Pancreas (tissue), 10 donors: ENCODE measurements around the gene NINJ1. TPM values are rescaled to one million over a fixed set of nuclear protein-coding genes. Genes with fewer than 3 reads are reported as not detected.

Experiments
- ATAC-seq, 4 donors: fragments of 200-7000 bp; cut with Tn5 transposase; one replicate each; pipeline versions ENCODE4 v1.8.0 to v1.9.1; 2020; ENCODE audit warnings: mild to moderate bottlenecking in 4 of 4, moderate library complexity in 4 of 4
- DNase-seq, 6 donors: peaks; one replicate each; pipeline ENCODE4 v3.0.0-alpha.2; 2020
- FAIRE-seq: peaks from 2 replicates; lab custom pipeline; 2012; peaks lifted over from hg19 to GRCh38; lab: Jason Lieb, UNC
- H3K27ac ChIP-seq, 4 donors: fragments of 200-600 bp; sonication (generic); 1 replicate in 3 of 4; 2 replicates in 1 of 4; pipeline versions ENCODE4 v1.5.0 to v1.8.0; 2020
- H3K27me3 ChIP-seq, 4 donors: fragments of 200-600 bp; one replicate each; pipeline ENCODE4 v1.8.0; 2021
- H3K36me3 ChIP-seq, 3 donors: fragments of 200-600 bp; sonication (generic) in 1 of 3; one replicate each; pipeline versions ENCODE4 v1.5.0 to v1.8.0; 2020 to 2021
- H3K4me1 ChIP-seq, 3 donors: fragments of 200-600 bp; one replicate each; pipeline ENCODE4 v1.8.0; 2021
- H3K4me3 ChIP-seq, 4 donors: fragments of 200-600 bp; sonication (generic) in 2 of 4; one replicate each; pipeline versions ENCODE4 v1.5.0 to v1.8.0; 2020 to 2021
- H3K9me3 ChIP-seq, 4 donors: fragments of 200-600 bp; one replicate each; pipeline ENCODE4 v1.8.0; 2021
- WGBS, 2 donors: extraction: QIAGEN DNeasy Blood & Tissue Kit; methylation state at CpG; one replicate each; pipeline ENCODE4 v1.1.7; 2013; 5-methylcytosine and 5-hydroxymethylcytosine counted together
- intact Hi-C, 3 donors: fragments of 100-400 bp; cut with DNase I; formaldehyde crosslinking; loops; one replicate each; pipeline versions ENCODE4 v1.11.1 to v1.14.2; 2022
- polyA plus RNA-seq, 2 donors: library from polyadenylated mRNA; stranded (reverse); fragments of 200-250 nt; gene quantifications; one replicate each; pipeline ENCODE4 v1.2.3, GENCODE V29; 2013
- total RNA-seq, 6 donors: library from RNA; stranded (reverse); fragmentation: NEBNext Ultra II Directional in 4 of 6; extraction: Animal tissue kit (Norgen Biotek cat#: 25700) in 4 of 6; gene quantifications; one replicate each; pipeline versions ENCODE4 v1.2.1 to v1.2.4, GENCODE V29; 2021 to 2023
- TF ChIP-seq, protein P1 (sequence below), 4 donors: fragments of 200-600 bp; sonication (generic) in 3 of 4; IDR thresholded peaks; one replicate each; pipeline versions ENCODE4 v1.5.0 to v1.8.0; 2021; ENCODE audit warnings: antibody characterized with exemption in 4 of 4
- donor health status: healthy with polysubstance abuse.
- donor health status: DM: no; HTN: no; CAD: no; lungs with moderate emphysema.
- donor health status: DM: no; HTN: no; CAD: no.
- donor health status: control.
- donor health status: control.
- donor health status: Bipolar disorder and iron deficiency.
- donor health status: DM: yes; HTN: yes; CAD: no.
- donor health status: DM: no; HTN: no; CAD: no.
- donor health status: DM: no; HTN: no; CAD: no.
- donor health status: DM: yes; HTN: yes; CAD: no.

NINJ1 gene
- total and polyA plus RNA-seq, 8 donors: 15.6 to 33.2 (median 21.3) TPM

DNA sequence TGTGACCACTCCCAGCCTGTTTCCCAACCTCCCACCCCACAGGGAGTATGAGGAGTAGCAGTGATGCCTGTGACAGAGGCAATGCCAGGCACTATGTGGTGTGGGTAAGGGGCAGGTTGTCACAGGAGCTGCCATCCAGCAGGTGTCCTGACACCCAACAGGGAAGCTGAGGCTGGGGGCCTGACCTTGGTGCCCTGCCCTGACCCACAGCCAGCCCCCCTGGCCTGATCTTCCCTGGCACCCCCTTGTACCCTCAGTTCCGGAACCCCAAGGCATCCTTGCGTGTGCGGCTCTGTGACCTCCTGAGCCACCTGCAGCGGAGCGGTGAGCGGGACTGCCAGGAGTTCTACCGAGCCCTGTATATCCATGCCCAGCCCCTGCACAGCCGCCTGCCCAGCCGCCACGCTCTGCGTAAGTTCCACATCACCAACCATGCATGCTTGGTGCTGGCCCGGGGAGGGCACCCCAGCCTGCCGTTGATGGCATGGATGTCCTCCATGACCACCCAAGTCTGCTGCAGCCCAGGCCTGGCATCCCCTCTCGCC lies 23.7 kb downstream of the NINJ1 start:
- H3K9me3 ChIP-seq: no peaks in the 10 kb centered on the region
- DNase-seq (peak in 4 of 6 donors; percentile 13 to 70 (median 39)), ATAC-seq (no peak), FAIRE-seq (no peak)
- no peak overlapping the region for H3K4me3 ChIP-seq
- WGBS, 2 donors: 95 to 96% methylated on average over 13 to 14 of the region's 14 CpGs
- no peaks in the 10 kb centered on the region for H3K36me3 ChIP-seq
- intact Hi-C loops: no loop called here
- H3K27ac ChIP-seq: no peak overlapping the region
- peaks cover 0 to 3% (median 0%) of the 10 kb centered on the region in 3 donors for H3K4me1 ChIP-seq
- TF ChIP-seq, protein P1, sequence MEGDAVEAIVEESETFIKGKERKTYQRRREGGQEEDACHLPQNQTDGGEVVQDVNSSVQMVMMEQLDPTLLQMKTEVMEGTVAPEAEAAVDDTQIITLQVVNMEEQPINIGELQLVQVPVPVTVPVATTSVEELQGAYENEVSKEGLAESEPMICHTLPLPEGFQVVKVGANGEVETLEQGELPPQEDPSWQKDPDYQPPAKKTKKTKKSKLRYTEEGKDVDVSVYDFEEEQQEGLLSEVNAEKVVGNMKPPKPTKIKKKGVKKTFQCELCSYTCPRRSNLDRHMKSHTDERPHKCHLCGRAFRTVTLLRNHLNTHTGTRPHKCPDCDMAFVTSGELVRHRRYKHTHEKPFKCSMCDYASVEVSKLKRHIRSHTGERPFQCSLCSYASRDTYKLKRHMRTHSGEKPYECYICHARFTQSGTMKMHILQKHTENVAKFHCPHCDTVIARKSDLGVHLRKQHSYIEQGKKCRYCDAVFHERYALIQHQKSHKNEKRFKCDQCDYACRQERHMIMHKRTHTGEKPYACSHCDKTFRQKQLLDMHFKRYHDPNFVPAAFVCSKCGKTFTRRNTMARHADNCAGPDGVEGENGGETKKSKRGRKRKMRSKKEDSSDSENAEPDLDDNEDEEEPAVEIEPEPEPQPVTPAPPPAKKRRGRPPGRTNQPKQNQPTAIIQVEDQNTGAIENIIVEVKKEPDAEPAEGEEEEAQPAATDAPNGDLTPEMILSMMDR (IDR thresholded peaks at IDR 0.05): no peak
- no peaks in the 10 kb centered on the region for H3K27me3 ChIP-seq

DNA sequence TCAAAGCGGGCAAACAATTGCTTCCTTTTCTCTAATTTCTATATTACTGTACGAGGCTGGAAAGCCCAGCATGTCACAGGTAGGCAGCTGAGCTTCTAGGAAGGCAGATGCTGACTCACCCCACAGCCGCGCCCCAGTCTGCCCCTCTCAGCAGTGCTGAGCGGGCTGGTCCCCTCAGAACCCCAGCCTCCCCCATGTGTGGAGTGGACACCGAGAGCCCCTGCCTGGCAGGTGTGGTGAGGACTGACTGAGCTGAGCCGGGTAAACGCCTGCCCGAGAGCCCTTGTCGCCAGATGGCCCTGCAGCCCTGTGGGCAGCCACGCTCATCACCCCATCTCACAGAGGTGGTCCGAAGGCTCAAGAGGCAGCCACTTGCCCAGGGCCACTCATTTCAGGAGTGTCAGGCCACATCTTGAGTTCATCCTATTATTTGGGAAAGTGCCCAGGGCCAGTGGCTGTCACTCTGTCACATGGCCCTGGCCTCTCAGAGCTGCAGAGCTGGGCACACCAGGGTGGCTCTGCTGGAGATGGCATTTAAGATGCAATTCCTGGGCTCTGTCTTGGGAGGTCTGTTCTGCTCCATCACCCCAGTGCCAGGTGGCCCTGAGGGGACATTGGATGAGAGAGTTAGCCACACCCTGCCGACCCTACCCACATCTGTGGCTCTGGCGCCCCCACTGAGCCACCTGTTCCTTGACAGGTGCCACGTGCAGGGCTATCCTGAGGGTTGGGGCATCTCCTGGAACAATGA lies 25.6 kb downstream of the NINJ1 start:
- TF ChIP-seq, protein P1 (IDR thresholded peaks at IDR 0.05): no peak
- H3K36me3 ChIP-seq: no peaks in the 10 kb centered on the region
- ATAC-seq (peak in 1 of 4 donors; percentile 10), FAIRE-seq (no peak), DNase-seq (peak in 4 of 6 donors; percentile 14 to 66 (median 38))
- no peak overlapping the region for H3K27ac ChIP-seq
- 86 to 88% methylated on average over 15 of the region's 15 CpGs for WGBS, 2 donors
- H3K4me1 ChIP-seq: peaks cover 0 to 3% (median 0%) of the 10 kb centered on the region in 3 donors
- no peak overlapping the region for H3K4me3 ChIP-seq
- H3K9me3 ChIP-seq: no peaks in the 10 kb centered on the region
- intact Hi-C loops: no loop called here
- no peaks in the 10 kb centered on the region for H3K27me3 ChIP-seq

DNA sequence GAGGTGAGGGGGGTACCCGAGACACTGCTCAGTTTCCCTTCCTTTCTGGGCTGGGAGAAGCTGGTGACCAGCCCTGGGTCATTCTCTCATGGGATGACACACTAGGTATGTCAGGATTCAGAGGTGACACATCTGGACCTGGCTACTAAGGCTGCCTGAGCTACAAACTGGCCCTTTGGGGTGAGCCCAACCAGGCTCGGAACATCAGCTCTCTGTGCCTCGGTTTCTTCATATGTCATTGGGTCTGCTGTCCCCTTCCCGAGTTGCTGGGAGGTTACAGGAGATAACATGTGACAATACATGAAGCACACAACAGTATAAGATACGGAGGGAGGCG lies 26.3 kb downstream of the NINJ1 start:
- ATAC-seq: no peak
- no peaks in the 10 kb centered on the region for H3K36me3 ChIP-seq
- no peak overlapping the region for H3K4me3 ChIP-seq
- intact Hi-C loops: no loop called here
- 87 to 89% methylated on average over 6 of the region's 6 CpGs for WGBS, 2 donors
- TF ChIP-seq, protein P1 (IDR thresholded peaks at IDR 0.05): no peak
- H3K9me3 ChIP-seq: no peaks in the 10 kb centered on the region
- H3K4me1 ChIP-seq: peaks cover 0 to 3% (median 0%) of the 10 kb centered on the region in 3 donors
- DNase-seq: peak in 1 of 6 donors; percentile 16
- FAIRE-seq: no peak
- no peak overlapping the region for H3K27ac ChIP-seq
- no peaks in the 10 kb centered on the region for H3K27me3 ChIP-seq

DNA sequence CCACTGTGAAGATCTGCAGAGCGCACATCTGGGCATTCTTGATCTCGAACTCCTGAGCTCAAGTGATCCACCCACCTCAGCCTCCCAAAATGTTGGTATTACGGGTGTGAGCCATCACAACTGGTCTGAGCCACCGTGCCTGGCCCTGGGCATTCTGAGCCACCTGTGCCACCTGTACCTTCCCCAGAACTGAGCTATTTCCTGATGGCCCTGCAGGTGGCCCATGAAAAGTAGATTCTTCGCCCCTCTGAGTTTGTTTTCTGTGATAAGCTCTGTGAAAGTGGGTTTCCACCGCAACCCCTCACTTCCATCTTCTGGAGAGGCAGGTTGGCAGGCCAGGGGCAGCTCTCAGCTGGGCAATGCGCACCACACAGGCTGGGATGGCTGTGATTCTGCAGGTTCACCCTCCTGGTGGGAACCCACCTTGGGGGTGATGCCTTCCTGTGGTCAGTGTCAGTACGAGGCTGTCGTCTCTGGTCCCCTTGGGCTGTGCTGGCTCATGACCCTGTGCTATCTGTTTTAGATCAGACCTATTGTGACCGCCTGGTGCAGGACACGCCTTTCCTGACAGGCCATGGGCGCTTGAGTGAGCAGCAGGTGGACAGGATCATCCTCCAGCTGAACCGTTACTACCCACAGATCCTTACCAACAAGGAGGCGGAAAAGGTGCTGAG lies 26.8 kb downstream of the NINJ1 start:
- WGBS, 2 donors: 85 to 90% methylated on average over 14 of the region's 14 CpGs
- FAIRE-seq (no peak), DNase-seq (peak in 4 of 6 donors; percentile 8 to 44 (median 24)), ATAC-seq (no peak)
- Histone ChIP-seq H3K27ac (no peak overlapping the region), H3K36me3 (no peaks in the 10 kb centered on the region), H3K4me1 (peaks cover 0 to 3% (median 0%) of the 10 kb centered on the region in 3 donors), H3K27me3 (no peaks in the 10 kb centered on the region), H3K4me3 (no peak overlapping the region), H3K9me3 (no peaks in the 10 kb centered on the region)
- TF ChIP-seq, protein P1 (IDR thresholded peaks at IDR 0.05): no peak
- intact Hi-C loops: no loop called here
